WTC11 (cell line): ENCODE data around the gene KIAA1328. TPM values are rescaled to one million over a fixed set of nuclear protein-coding genes. Genes with fewer than 3 reads are reported as not detected.

Source experiments
- ATAC-seq: fragments of 200-7000 bp; cut with Tn5 transposase; 2 replicates; pipeline ENCODE4 v1.10.0; 2021; ENCODE audit warnings: mild to moderate bottlenecking, moderate library complexity
- CTCF ChIA-PET: fragments of 300-600 bp; sonication (Branson Sonifier 250); formaldehyde crosslinking; loops from one replicate; lab custom pipeline; 2021; ENCODE audit warnings: antibody characterized with exemption; lab: Charles Lee
- POLR2A ChIA-PET: fragments of 350-600 bp; sonication (Branson Sonifier 250); formaldehyde crosslinking; loops from one replicate; lab custom pipeline; 2021; ENCODE audit warnings: antibody characterized with exemption; lab: Charles Lee
- DNase-seq: peaks from one replicate; pipeline ENCODE4 v3.0.0; 2021; ENCODE audit warnings: low spot score
- H3K27ac Mint-ChIP-seq: 2 replicates; pipeline ENCODE4 v1.8.0; 2021; ENCODE audit warnings: mixed read lengths
- H3K27me3 Mint-ChIP-seq: 2 replicates; pipeline ENCODE4 v1.8.0; 2021; ENCODE audit warnings: low read depth, mild to moderate bottlenecking, moderate library complexity, mixed read lengths
- H3K36me3 Mint-ChIP-seq: 2 replicates; pipeline ENCODE4 v1.8.0; 2021; ENCODE audit warnings: mixed read lengths
- H3K4me1 Mint-ChIP-seq: 2 replicates; pipeline ENCODE4 v1.8.0; 2022; ENCODE audit warnings: mixed read lengths
- H3K4me3 Mint-ChIP-seq: 2 replicates; pipeline ENCODE4 v1.8.0; 2021; ENCODE audit warnings: mild to moderate bottlenecking, moderate library complexity, mixed read lengths
- H3K9me3 Mint-ChIP-seq: 2 replicates; pipeline ENCODE4 v1.8.0; 2021; ENCODE audit warnings: mixed read lengths
- CTCF ChIP-seq: fragments of 200-600 bp; IDR thresholded peaks from 2 replicates; pipeline ENCODE4 v1.8.0; 2022; ENCODE audit warnings: antibody characterized with exemption
- GABPB1 ChIP-seq: sonication (generic); formaldehyde crosslinking; IDR thresholded peaks from 2 replicates; pipeline ENCODE4 v1.8.1; 2023; ENCODE audit warnings: mild to moderate bottlenecking, missing genetic modification reagents
- HMGXB4 ChIP-seq: sonication (generic); formaldehyde crosslinking; IDR thresholded peaks from 2 replicates; pipeline ENCODE4 v1.8.1; 2023; ENCODE audit warnings: mild to moderate bottlenecking, moderate library complexity, missing genetic modification reagents
- IRF2 ChIP-seq: sonication (generic); formaldehyde crosslinking; IDR thresholded peaks from 2 replicates; pipeline ENCODE4 v1.8.0; 2022; ENCODE audit warnings: low read depth, missing genetic modification reagents, borderline replicate concordance
- JAZF1 ChIP-seq: fragments of 250-450 bp; sonication (Bioruptor Pico); IDR thresholded peaks from 2 replicates; pipeline ENCODE4 v1.9.0; 2021; ENCODE audit warnings: moderate library complexity, mild to moderate bottlenecking, inconsistent platforms
- NFYB ChIP-seq: sonication (generic); formaldehyde crosslinking; conservative IDR thresholded peaks from 2 replicates; pipeline ENCODE4 v1.8.0; 2022; ENCODE audit warnings: low read depth, missing genetic modification reagents
- PREB ChIP-seq: sonication (generic); formaldehyde crosslinking; IDR thresholded peaks from 2 replicates; pipeline ENCODE4 v1.8.1; 2022; ENCODE audit warnings: mild to moderate bottlenecking, missing genetic modification reagents, moderate library complexity, borderline replicate concordance
- RELA ChIP-seq: sonication (generic); formaldehyde crosslinking; IDR thresholded peaks from 2 replicates; pipeline ENCODE4 v1.8.1; 2022; ENCODE audit warnings: missing genetic modification reagents, mild to moderate bottlenecking, borderline replicate concordance
- RORB ChIP-seq: fragments of 250-450 bp; sonication (Bioruptor Pico); IDR thresholded peaks from 2 replicates; pipeline ENCODE4 v1.9.0; 2021; ENCODE audit warnings: mild to moderate bottlenecking
- SMAD4 ChIP-seq: sonication (generic); formaldehyde crosslinking; IDR thresholded peaks from 2 replicates; pipeline ENCODE4 v1.8.0; 2022; ENCODE audit warnings: mild to moderate bottlenecking, missing genetic modification reagents
- TEAD1 ChIP-seq: sonication (generic); formaldehyde crosslinking; IDR thresholded peaks from 2 replicates; pipeline ENCODE4 v1.8.0; 2022; ENCODE audit warnings: mild to moderate bottlenecking, missing genetic modification reagents
- TP53 ChIP-seq: sonication (generic); formaldehyde crosslinking; IDR thresholded peaks from 2 replicates; pipeline ENCODE4 v1.8.1; 2023; ENCODE audit warnings: mild to moderate bottlenecking, missing genetic modification reagents
- ZNF121 ChIP-seq: sonication (generic); formaldehyde crosslinking; IDR thresholded peaks from 2 replicates; pipeline ENCODE4 v1.8.0; 2023; ENCODE audit warnings: missing genetic modification reagents
- ZNF138 ChIP-seq: sonication (generic); formaldehyde crosslinking; conservative IDR thresholded peaks from 2 replicates; pipeline ENCODE4 v1.8.1; 2022; ENCODE audit warnings: mild to moderate bottlenecking, moderate library complexity, missing genetic modification reagents
- ZNF219 ChIP-seq: sonication (generic); formaldehyde crosslinking; IDR thresholded peaks from 2 replicates; pipeline ENCODE4 v1.8.0; 2023; ENCODE audit warnings: missing genetic modification reagents, mild to moderate bottlenecking, borderline replicate concordance
- ZNF263 ChIP-seq: sonication (generic); formaldehyde crosslinking; IDR thresholded peaks from 2 replicates; pipeline ENCODE4 v1.8.1; 2022; ENCODE audit warnings: low read depth, mild to moderate bottlenecking, moderate library complexity, missing genetic modification reagents
- total RNA-seq: library from RNA; stranded (reverse); gene quantifications from 3 replicates; pipeline ENCODE4 v1.2.3, GENCODE V29; 2021

The KIAA1328 gene
- total RNA-seq, 1 experiment from 2014 or later: 4.8 TPM

- peaks cover 69% of the 10 kb centered on the region for H3K27me3 Mint-ChIP-seq
- peaks cover 15% of the 10 kb centered on the region for H3K4me1 Mint-ChIP-seq
- CTCF ChIA-PET: interaction anchor here (0.5 to 1.5 kb wide), 10 partner anchors 9 to 477 kb away, joined by 3 to 8 read pairs (median 4); no protein-coding TSS in a partner anchor
These were observed 424.0 kb downstream of the KIAA1328 start for GRCh38 chr18:37252854-37253393.

GRCh38 chr18:37253394-37254235 lies 424.7 kb downstream of the KIAA1328 start:
- CTCF ChIA-PET: interaction anchor here (0.5 to 1.5 kb wide), 12 partner anchors 9 to 477 kb away, joined by 3 to 8 read pairs (median 4); no protein-coding TSS in a partner anchor

More at GRCh38 chr18:37252854-37253393, 424.0 kb downstream of the KIAA1328 start:
- Mint-ChIP-seq H3K9me3 (no peaks in the 10 kb centered on the region), H3K36me3 (no peaks in the 10 kb centered on the region), H3K27ac (no peak overlapping the region), H3K4me3 (peak overlapping the region; percentile 56)
- DNase-seq (no peak), ATAC-seq (no peak)
- TF ChIP-seq IRF2 (no peak), ZNF121 (CRISPR knock-in tag) (no peak)
- POLR2A ChIA-PET: no interaction called here

DNA sequence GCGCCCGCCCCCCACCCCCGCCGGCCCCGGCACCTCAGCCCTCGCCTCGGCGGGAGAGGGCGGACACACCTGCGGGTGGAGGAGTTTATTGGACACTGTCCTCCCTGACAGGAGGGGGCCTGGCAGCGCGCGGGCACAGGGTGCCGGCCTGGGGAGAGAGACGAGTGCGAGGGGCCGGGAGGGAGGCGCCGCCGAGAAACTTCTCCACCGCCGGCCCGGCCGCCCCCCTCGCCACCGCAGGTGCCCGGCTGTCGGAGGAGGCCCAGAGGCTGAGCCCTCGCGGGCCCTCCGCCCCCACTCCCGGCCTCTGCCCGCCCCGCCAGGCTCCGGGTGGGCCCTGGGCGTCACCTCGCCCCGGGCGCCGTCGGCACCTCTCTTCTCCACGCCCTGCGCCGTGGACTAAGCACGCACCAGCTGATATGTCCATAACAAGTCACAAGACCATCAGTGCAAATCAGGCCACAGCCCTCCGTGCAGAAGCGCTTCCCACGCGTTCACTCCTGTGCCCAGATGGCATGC lies 425.4 kb downstream of the KIAA1328 start:
- Mint-ChIP-seq H3K36me3 (no peaks in the 10 kb centered on the region), H3K4me1 (peaks cover 16% of the 10 kb centered on the region), H3K27me3 (peaks cover 77% of the 10 kb centered on the region), H3K4me3 (peak overlapping the region; percentile 85), H3K9me3 (no peaks in the 10 kb centered on the region), H3K27ac (no peak overlapping the region)
- CTCF ChIA-PET: interaction anchor here (0.9 to 1.5 kb wide), 2 partner anchors 10 to 16 kb away, joined by 4 to 8 read pairs; no protein-coding TSS in a partner anchor
- DNase-seq (no peak), ATAC-seq (peak; percentile 5)
- TF ChIP-seq CTCF (no peak), HMGXB4 (0 out of 2 replicates have a peak, but pooled peaks have one; percentile 33)
- POLR2A ChIA-PET: no interaction called here

More at GRCh38 chr18:37253394-37254235, 424.7 kb downstream of the KIAA1328 start:
- DNase-seq (peak; percentile 66), ATAC-seq (peak; percentile 79)
- Mint-ChIP-seq H3K4me1 (peaks cover 13% of the 10 kb centered on the region), H3K4me3 (peak overlapping the region; percentile 66), H3K27ac (no peak overlapping the region), H3K36me3 (no peaks in the 10 kb centered on the region), H3K9me3 (no peaks in the 10 kb centered on the region), H3K27me3 (peaks cover 73% of the 10 kb centered on the region)
- TF ChIP-seq PREB (CRISPR knock-in tag) (no peak), HMGXB4 (0 out of 2 replicates have a peak, but pooled peaks have one; percentile 27), SMAD4 (CRISPR knock-in tag) (no peak), RORB (CRISPR knock-in tag) (no peak), ZNF263 (CRISPR knock-in tag) (no peak)
- POLR2A ChIA-PET: no interaction called here

DNA sequence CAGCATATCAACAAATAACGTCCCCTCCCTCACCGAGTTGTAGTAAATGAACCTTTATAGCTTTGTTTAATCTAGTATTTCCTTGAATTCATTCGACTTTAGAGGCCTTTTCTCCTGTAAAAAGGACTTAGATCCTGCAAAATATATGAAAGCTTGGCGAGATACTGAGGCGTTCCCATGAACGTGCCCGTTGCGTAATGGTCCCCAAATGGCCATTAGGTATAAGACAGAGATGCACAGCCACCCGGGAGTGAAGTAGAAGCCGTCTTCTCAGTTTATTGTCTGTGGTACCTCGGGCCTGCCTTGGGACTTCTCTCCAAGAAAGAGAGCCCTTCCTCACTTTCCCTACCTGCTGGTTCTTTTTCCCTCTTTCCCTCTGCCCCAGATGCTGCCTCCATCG lies 426.0 kb downstream of the KIAA1328 start:
- Mint-ChIP-seq H3K4me3 (peak overlapping the region; percentile 85), H3K27me3 (peaks cover 78% of the 10 kb centered on the region), H3K36me3 (no peaks in the 10 kb centered on the region), H3K9me3 (no peaks in the 10 kb centered on the region), H3K4me1 (peaks cover 16% of the 10 kb centered on the region), H3K27ac (no peak overlapping the region)
- ATAC-seq (no peak), DNase-seq (no peak)
- TF ChIP-seq TP53 (CRISPR knock-in tag): no peak
- TF ChIP-seq ZNF219 (CRISPR knock-in tag): no peak
- TF ChIP-seq ZNF138 (CRISPR knock-in tag): no peak
- TF ChIP-seq JAZF1 (CRISPR knock-in tag): no peak
- TF ChIP-seq TEAD1 (CRISPR knock-in tag): no peak
- no peak for TF ChIP-seq ZNF263 (CRISPR knock-in tag)
- no peak for TF ChIP-seq RELA (CRISPR knock-in tag)
- TF ChIP-seq GABPB1: no peak
- no peak for TF ChIP-seq NFYB (CRISPR knock-in tag)
- CTCF ChIA-PET: no interaction called here
- POLR2A ChIA-PET: interaction anchor here (0.6 kb wide), 1 partner anchor 23 kb away, joined by 3 read pairs; no protein-coding TSS in a partner anchor
